ENCODE results near the gene KRTAP22-2.

The KRTAP22-2 gene

GRCh38 chr21:30541764-30542163 is 48.4 kb downstream of the KRTAP22-2 start, which contains the start of gene KRTAP19-6 (continued):
- TF ChIP-seq ZNF148 (tag by site-specific recombination; IDR thresholded peaks at IDR 0.05; ENCODE audit: borderline replicate concordance) (no peak), ZFHX2 (tag by site-specific recombination; conservative IDR thresholded peaks at IDR 0.05) (no peak), ZNF302 (tag by site-specific recombination; IDR thresholded peaks at IDR 0.05; ENCODE audit: low read depth) (no peak), ZNF292 (tag by site-specific recombination; IDR thresholded peaks at IDR 0.05; ENCODE audit: borderline replicate concordance, low read depth) (no peak), ZNF610 (tag by site-specific recombination; IDR thresholded peaks at IDR 0.05; ENCODE audit: borderline replicate concordance) (no peak), ZSCAN16 (tag by site-specific recombination; IDR thresholded peaks at IDR 0.05) (no peak), KLF7 (tag by site-specific recombination; IDR thresholded peaks at IDR 0.05; ENCODE audit: borderline replicate concordance) (no peak)

Measured in HEK293 (cell line).